PC-3 (cell line): ENCODE data around the gene TSTD1. TPM values are rescaled to one million over a fixed set of nuclear protein-coding genes. Genes with fewer than 3 reads are reported as not detected.

Experiments used
- ATAC-seq: fragments of 200-7000 bp; cut with Tn5 transposase; 2 replicates; pipeline ENCODE4 v1.9.1; 2020; ENCODE audit warnings: mild to moderate bottlenecking, moderate library complexity
- BruUV-seq: library from RNA; stranded (reverse); fragments of 400-500 nt; replicated peaks from 2 replicates; lab custom pipeline; 2021; lab: Mats Ljungman, UMichigan
- CTCF ChIA-PET: fragments of 300-600 bp; sonication (Branson Sonifier 250); formaldehyde crosslinking; loops from one replicate; lab custom pipeline; 2022; ENCODE audit warnings: antibody characterized with exemption; lab: Charles Lee
- POLR2A ChIA-PET: fragments of 300-600 bp; sonication (Branson Sonifier 250); formaldehyde crosslinking; loops from one replicate; lab custom pipeline; 2022; ENCODE audit warnings: antibody characterized with exemption; ENCODE audit not compliant: unreplicated experiment; lab: Charles Lee
- DNase-seq: peaks from one replicate; pipeline ENCODE4 v3.0.0-alpha.2; 2015
- H2AFZ ChIP-seq: fragments of 300-600 bp; sonication (generic); 2 replicates; pipeline ENCODE4 v1.6.0; 2016; ENCODE audit warnings: antibody characterized with exemption, low read length
- H3F3A ChIP-seq: fragments of 300-600 bp; sonication (generic); one replicate; pipeline ENCODE4 v1.6.0; 2017; ENCODE audit warnings: antibody characterized with exemption, low read length, control low read depth, mild to moderate bottlenecking; ENCODE audit not compliant: unreplicated experiment
- H3K27ac ChIP-seq: fragments of 300-600 bp; sonication (generic); 2 replicates; pipeline ENCODE4 v1.5.1; 2016; ENCODE audit warnings: mild to moderate bottlenecking, low read length
- H3K27me3 ChIP-seq: fragments of 300-600 bp; sonication (generic); 2 replicates; pipeline ENCODE4 v1.6.1; 2016; ENCODE audit warnings: low read length, mixed read lengths
- H3K36me3 ChIP-seq: fragments of 300-600 bp; sonication (generic); 2 replicates; pipeline ENCODE4 v1.6.1; 2016; ENCODE audit warnings: low read depth, mixed run types, low read length, mixed read lengths
- H3K4me1 ChIP-seq: fragments of 300-600 bp; sonication (generic); 2 replicates; pipeline ENCODE4 v1.5.1; 2016; ENCODE audit warnings: low read length; ENCODE audit not compliant: insufficient read depth
- H3K4me2 ChIP-seq: fragments of 300-600 bp; sonication (generic); 2 replicates; pipeline ENCODE4 v1.6.0; 2016; ENCODE audit warnings: low read length
- H3K4me3 ChIP-seq: fragments of 300-600 bp; sonication (generic); 2 replicates; pipeline ENCODE4 v1.5.1; 2016; ENCODE audit warnings: mild to moderate bottlenecking, low read length, mixed read lengths
- H3K79me2 ChIP-seq: fragments of 300-600 bp; sonication (generic); 2 replicates; pipeline ENCODE4 v1.6.1; 2017; ENCODE audit warnings: low read length, mixed read lengths
- H3K9ac ChIP-seq: fragments of 300-600 bp; sonication (generic); 2 replicates; pipeline ENCODE4 v1.6.0; 2016; ENCODE audit warnings: mild to moderate bottlenecking, low read length
- H3K9me2 ChIP-seq: fragments of 300-600 bp; sonication (generic); replicated peaks from 2 replicates; pipeline ENCODE4 v1.6.1; 2016; ENCODE audit warnings: mixed run types, low read length, mixed read lengths
- H3K9me3 ChIP-seq: fragments of 300-600 bp; sonication (generic); 2 replicates; pipeline ENCODE4 v1.6.1; 2016; ENCODE audit warnings: low read length, mixed read lengths
- H4K20me1 ChIP-seq: fragments of 300-600 bp; sonication (generic); 2 replicates; pipeline ENCODE4 v1.6.1; 2016; ENCODE audit warnings: low read length, mixed read lengths
- CTCF ChIP-seq: fragments of 300-600 bp; sonication (generic); conservative IDR thresholded peaks from 2 replicates; pipeline ENCODE4 v1.5.1; 2017; ENCODE audit warnings: antibody characterized with exemption, low read depth, mild to moderate bottlenecking, low read length
- EZH2 ChIP-seq: fragments of 300-600 bp; sonication (generic); IDR thresholded peaks from one replicate; pipeline ENCODE4 v1.6.1; 2017; ENCODE audit warnings: antibody characterized with exemption, mild to moderate bottlenecking, low read length; ENCODE audit not compliant: unreplicated experiment
- EZH2phosphoT487 ChIP-seq: fragments of 300-600 bp; sonication (generic); IDR thresholded peaks from 2 replicates; pipeline ENCODE4 v1.6.1; 2018; ENCODE audit warnings: mild to moderate bottlenecking, antibody characterized with exemption, low read length, borderline replicate concordance
- intact Hi-C: fragments of 100-400 bp; cut with micrococcal nuclease; formaldehyde crosslinking; loops from 2 replicates; pipeline ENCODE4 v1.9.0; 2023
- total RNA-seq: library from RNA; depleted of rRNA; stranded (reverse); fragments of >200 nt; gene quantifications from 2 replicates; pipeline ENCODE4 v1.2.3, GENCODE V29; 2014

TSTD1 gene
- total RNA-seq, 1 experiment from 2014 or later, result 16.5 TPM

GRCh38 chr1:161048949-161049722 is 10.4 kb upstream of the TSTD1 start:
- ATAC-seq (no peak), DNase-seq (no peak)
- Histone ChIP-seq H3K9me2 (no peaks in the 10 kb centered on the region), H4K20me1 (no peaks in the 10 kb centered on the region), H3K9me3 (peaks cover 6% of the 10 kb centered on the region; the same call in 1 of the 2 replicates), H3K4me1 (peaks cover 12% of the 10 kb centered on the region), H3K27me3 (no peaks in the 10 kb centered on the region), H3K4me3 (no peak overlapping the region), H2AFZ (no peak overlapping the region), H3K79me2 (peaks cover 16% of the 10 kb centered on the region), H3F3A (no peaks in the 10 kb centered on the region), H3K27ac (no peak overlapping the region), H3K36me3 (peaks cover 4% of the 10 kb centered on the region; the same call in 1 of the 2 replicates), H3K4me2 (no peak overlapping the region), H3K9ac (no peak overlapping the region)
- CTCF ChIA-PET, result no interaction called here
- TF ChIP-seq EZH2phosphoT487 (no peak), EZH2 (no peak), CTCF (no peak)
- intact Hi-C loops, result no loop called here
- BruUV-seq, result no TSS peak
- POLR2A ChIA-PET, result no interaction called here

- intact Hi-C loops, result no loop called here
- BruUV-seq, result no TSS peak
- H3K9me2 ChIP-seq, result no peaks in the 10 kb centered on the region
- H3F3A ChIP-seq, result no peaks in the 10 kb centered on the region
- DNase-seq (no peak), ATAC-seq (no peak)
- POLR2A ChIA-PET, result no interaction called here
- CTCF ChIA-PET, result no interaction called here
- no peaks in the 10 kb centered on the region for H4K20me1 ChIP-seq
- peaks cover 10% of the 10 kb centered on the region for H3K36me3 ChIP-seq
- H2AFZ ChIP-seq, result no peak overlapping the region
- no peak overlapping the region for H3K9ac ChIP-seq
- H3K27me3 ChIP-seq, result no peaks in the 10 kb centered on the region
- H3K9me3 ChIP-seq, result peaks cover 6% of the 10 kb centered on the region; the same call in 1 of the 2 replicates
- H3K27ac ChIP-seq, result no peak overlapping the region
- H3K4me2 ChIP-seq, result no peak overlapping the region
- no peak overlapping the region for H3K4me3 ChIP-seq
- peaks cover 29% of the 10 kb centered on the region for H3K79me2 ChIP-seq
- H3K4me1 ChIP-seq, result peaks cover 13% of the 10 kb centered on the region
- TF ChIP-seq EZH2phosphoT487 (no peak), CTCF (no peak), EZH2 (no peak)
Measured at GRCh38 chr1:161047436-161048420, 9.0 kb upstream of the TSTD1 start.
